ENCODE measurements around the gene PPP1R13L. TPM values are rescaled to one million over a fixed set of nuclear protein-coding genes. Genes with fewer than 3 reads are reported as not detected.

PPP1R13L gene, protein sequence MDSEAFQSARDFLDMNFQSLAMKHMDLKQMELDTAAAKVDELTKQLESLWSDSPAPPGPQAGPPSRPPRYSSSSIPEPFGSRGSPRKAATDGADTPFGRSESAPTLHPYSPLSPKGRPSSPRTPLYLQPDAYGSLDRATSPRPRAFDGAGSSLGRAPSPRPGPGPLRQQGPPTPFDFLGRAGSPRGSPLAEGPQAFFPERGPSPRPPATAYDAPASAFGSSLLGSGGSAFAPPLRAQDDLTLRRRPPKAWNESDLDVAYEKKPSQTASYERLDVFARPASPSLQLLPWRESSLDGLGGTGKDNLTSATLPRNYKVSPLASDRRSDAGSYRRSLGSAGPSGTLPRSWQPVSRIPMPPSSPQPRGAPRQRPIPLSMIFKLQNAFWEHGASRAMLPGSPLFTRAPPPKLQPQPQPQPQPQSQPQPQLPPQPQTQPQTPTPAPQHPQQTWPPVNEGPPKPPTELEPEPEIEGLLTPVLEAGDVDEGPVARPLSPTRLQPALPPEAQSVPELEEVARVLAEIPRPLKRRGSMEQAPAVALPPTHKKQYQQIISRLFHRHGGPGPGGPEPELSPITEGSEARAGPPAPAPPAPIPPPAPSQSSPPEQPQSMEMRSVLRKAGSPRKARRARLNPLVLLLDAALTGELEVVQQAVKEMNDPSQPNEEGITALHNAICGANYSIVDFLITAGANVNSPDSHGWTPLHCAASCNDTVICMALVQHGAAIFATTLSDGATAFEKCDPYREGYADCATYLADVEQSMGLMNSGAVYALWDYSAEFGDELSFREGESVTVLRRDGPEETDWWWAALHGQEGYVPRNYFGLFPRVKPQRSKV
- 24.6 and 24.8 TPM in 2 replicates for total RNA-seq

DNA sequence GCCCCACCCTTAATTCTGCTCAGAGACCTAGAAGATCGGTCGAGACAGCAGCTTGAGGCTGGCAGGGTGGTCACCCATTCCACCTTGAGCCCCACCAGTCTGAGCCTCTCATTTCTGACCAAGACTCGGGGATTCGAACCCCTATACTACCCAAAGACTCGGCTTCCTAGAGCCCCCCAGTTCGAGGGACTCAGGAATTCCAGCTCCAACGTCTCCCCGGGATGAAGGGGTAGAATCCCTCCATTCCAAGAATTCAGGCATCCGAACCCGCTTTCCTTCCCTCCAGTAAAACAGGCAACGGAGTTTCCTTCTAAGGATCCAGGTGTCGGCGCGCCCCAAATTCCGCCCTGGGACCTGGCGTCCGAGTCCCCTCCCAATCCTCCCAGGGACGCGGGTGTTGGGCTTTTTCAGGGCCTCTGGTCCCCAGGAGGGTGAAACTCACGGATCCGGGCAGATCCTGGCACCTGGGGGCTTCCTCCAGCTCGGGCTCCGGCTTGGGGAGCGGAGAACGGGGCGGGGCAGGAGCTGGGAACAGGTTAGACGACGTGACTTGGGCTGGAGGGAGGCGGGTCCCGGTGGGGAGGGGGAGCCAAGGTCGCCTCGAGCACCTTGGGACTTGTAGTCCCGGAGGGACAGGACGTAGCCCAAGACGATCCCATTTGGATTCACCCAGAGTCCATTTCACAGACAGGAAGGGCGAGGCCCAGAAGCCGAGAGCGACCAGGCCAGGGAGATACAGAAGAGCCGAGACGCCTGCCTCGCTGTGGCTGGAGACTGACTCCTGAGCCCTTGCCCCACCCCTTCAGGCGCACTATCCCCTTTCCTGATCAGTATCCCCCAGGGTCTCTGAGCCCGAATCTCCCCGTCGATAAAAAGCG lies at the start of gene PPP1R13L:
Gene PPP1R13L (minus strand): TSS at position 513 of the 878 bp plus-strand sequence. CDS start 6,751 bp downstream, outside the sequence.

GRCh38 chr19:45423589-45424190 lies 18.8 kb upstream of the PPP1R13L start, which contains the start of gene ERCC1:
Gene ERCC1 (minus strand): TSS chr19:45423917. CDS start chr19:45423374, 543 bp downstream.

GRCh38 chr19:45406226-45407090 lies 1.6 kb upstream of the PPP1R13L start, which contains the start of gene POLR1G:
Gene POLR1G (plus strand): TSS chr19:45406644. CDS start chr19:45406697, 53 bp downstream.

GRCh38 chr19:45370410-45371204 lies 34.3 kb downstream of the PPP1R13L start, which contains the start of gene ERCC2:
Gene ERCC2 (minus strand): TSS chr19:45370573. CDS start chr19:45370540, 33 bp downstream.

DNA sequence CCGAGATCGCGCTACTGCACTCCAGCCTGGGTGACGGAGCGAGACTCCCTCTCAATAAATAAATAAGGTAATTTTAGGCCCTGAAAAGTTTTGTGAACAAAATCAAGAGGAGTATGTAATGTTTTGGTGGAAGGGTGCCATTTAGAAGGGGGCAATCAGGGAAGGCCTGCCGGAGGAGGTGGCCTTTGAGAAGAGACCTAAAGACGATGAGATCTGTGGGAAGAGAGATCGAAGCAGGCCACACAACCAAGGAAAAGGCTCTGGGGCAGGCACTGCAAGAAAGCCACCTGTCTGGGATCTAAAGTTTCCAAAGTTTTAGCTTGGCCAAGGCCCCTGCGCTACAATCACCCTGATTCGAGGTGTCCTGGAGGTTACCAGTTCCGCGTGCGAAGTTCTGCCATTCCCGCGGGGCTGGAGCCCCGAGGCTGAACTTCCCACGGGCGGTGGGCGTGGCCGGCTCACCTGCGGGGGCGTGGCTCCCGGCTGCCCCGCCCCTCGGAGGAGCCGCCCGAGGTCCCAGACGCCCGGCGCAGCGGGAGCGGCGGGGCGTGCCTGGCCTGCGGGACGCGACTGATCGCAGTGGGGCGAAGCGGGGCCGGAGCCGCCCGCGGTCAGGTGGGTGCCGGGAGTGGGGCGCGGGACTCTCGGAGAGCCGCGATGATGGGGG lies 64.5 kb downstream of the PPP1R13L start, which contains the start of gene KLC3:
Gene KLC3 (plus strand): TSS at position 519 of the 667 bp plus-strand sequence. CDS start 4,792 bp downstream, outside the sequence.

Small RNAs within 50 kb of the gene (small RNA-seq; reads per million reads assigned to genes)
- not detected for gene MIR6088

Other genes with a start within 250 kb of the PPP1R13L start
- 0.65 TPM in 1 of 2 replicates, not detected in the other for gene NKPD1, start 244.1 kb downstream of the PPP1R13L start, total RNA-seq
- gene TRAPPC6A, start 226.8 kb downstream of the PPP1R13L start, total RNA-seq: 11.9 and 28.4 TPM in 2 replicates
- 8.8 and 9.1 TPM in 2 replicates for gene BLOC1S3, start 226.3 kb downstream of the PPP1R13L start, total RNA-seq
- gene EXOC3L2, start 159.7 kb downstream of the PPP1R13L start, total RNA-seq: 0.38 and 1.6 TPM in 2 replicates
- gene MARK4, start 153.8 kb downstream of the PPP1R13L start, total RNA-seq: 20.4 and 32.7 TPM in 2 replicates
- not detected in 2 replicates for gene CKM, start 82.2 kb downstream of the PPP1R13L start, total RNA-seq
- 0.33 TPM in 1 of 2 replicates, not detected in the other for gene KLC3, start 64.3 kb downstream of the PPP1R13L start, total RNA-seq
- gene ERCC2, start 34.5 kb downstream of the PPP1R13L start, total RNA-seq: 35.6 and 61.1 TPM in 2 replicates
- gene POLR1G, start 1.6 kb upstream of the PPP1R13L start, total RNA-seq: 20.9 and 27.5 TPM in 2 replicates
- gene ERCC1, start 18.8 kb upstream of the PPP1R13L start, total RNA-seq: 84.4 and 98.3 TPM in 2 replicates
- 0.48 and 0.65 TPM in 2 replicates for gene FOSB, start 62.9 kb upstream of the PPP1R13L start, total RNA-seq
- 6.1 and 13.1 TPM in 2 replicates for gene RTN2, start 92.0 kb upstream of the PPP1R13L start, total RNA-seq
- gene PPM1N, start 93.4 kb upstream of the PPP1R13L start, total RNA-seq: 2.0 and 2.3 TPM in 2 replicates
- 195 and 198 TPM in 2 replicates for gene VASP, start 102.4 kb upstream of the PPP1R13L start, total RNA-seq
- 15.0 and 15.4 TPM in 2 replicates for gene OPA3, start 179.7 kb upstream of the PPP1R13L start, total RNA-seq
- gene GPR4, start 197.1 kb upstream of the PPP1R13L start, total RNA-seq: 5.2 and 6.7 TPM in 2 replicates
- 11.9 and 14.0 TPM in 2 replicates for gene EML2, start 234.3 kb upstream of the PPP1R13L start, total RNA-seq

All from vein endothelial cell (primary cell).